HepG2 (cell line): ENCODE results near the gene PDILT. TPM values are rescaled to one million over a fixed set of nuclear protein-coding genes. Genes with fewer than 3 reads are reported as not detected.

Source experiments
- EP300 ChIP-seq, 3 experiments: sonication (generic) in 1 of 3; formaldehyde crosslinking in 1 of 3; IDR thresholded peaks; 2 replicates each; pipeline versions ENCODE4 v1.5.1 to v1.6.1; 2011 to 2020; ENCODE audit warnings: low read depth in 2 of 3, low read length in 2 of 3, borderline replicate concordance in 1 of 3, improper control_type of control experiment in 1 of 3, mild to moderate bottlenecking in 1 of 3, missing genetic modification reagents in 1 of 3, moderate library complexity in 1 of 3
- MTA1 ChIP-seq: sonication (generic); formaldehyde crosslinking; IDR thresholded peaks from 2 replicates; pipeline ENCODE4 v1.4.0; 2020; ENCODE audit warnings: missing genetic modification reagents, mild to moderate bottlenecking, borderline replicate concordance
- PITX1 ChIP-seq: sonication (generic); formaldehyde crosslinking; IDR thresholded peaks from 2 replicates; pipeline ENCODE4 v1.5.1; 2020; ENCODE audit warnings: mild to moderate bottlenecking, missing genetic modification reagents
- ZMYM3 ChIP-seq: sonication (generic); formaldehyde crosslinking; IDR thresholded peaks from 2 replicates; pipeline ENCODE4 v1.5.1; 2020; ENCODE audit warnings: mild to moderate bottlenecking, missing genetic modification reagents
- ZNF432 ChIP-seq: sonication (generic); formaldehyde crosslinking; IDR thresholded peaks from 2 replicates; pipeline ENCODE4 v1.5.0; 2020; ENCODE audit warnings: missing genetic modification reagents, mild to moderate bottlenecking, borderline replicate concordance
- polyA plus RNA-seq, 8 experiments: library from polyadenylated mRNA; depleted of rRNA in 3 of 8; stranded (reverse) in 7 of 8; unstranded in 1 of 8; fragments of >200 nt; fragmentation: Illumina TruSeq in 4 of 8; extraction: Trizol in 4 of 8; gene quantifications; 2 replicates each; pipeline versions ENCODE4 v1.2.1 to v1.2.3, GENCODE V29; 2011 to 2016; ENCODE audit warnings: low read depth in 4 of 8, missing spikeins in 1 of 8, mixed read lengths in 1 of 8; ENCODE audit not compliant: insufficient read depth in 1 of 8
- total RNA-seq, 5 experiments: library from RNA; depleted of rRNA; stranded (reverse); fragments of >200 nt; fragmentation: Illumina TruSeq; extraction: Trizol; gene quantifications; 2 replicates each; pipeline ENCODE4 v1.2.3, GENCODE V29; 2016; ENCODE audit warnings: low read depth in 1 of 5
- TF ChIP-seq, protein P1 (sequence below): sonication (generic); formaldehyde crosslinking; IDR thresholded peaks from 2 replicates; pipeline ENCODE4 v1.8.0; 2022; ENCODE audit warnings: low read depth, missing genetic modification reagents
- TF ChIP-seq, protein P2 (sequence below), 2 experiments: sonication (generic) in 1 of 2; formaldehyde crosslinking in 1 of 2; IDR thresholded peaks; 2 replicates each; pipeline versions ENCODE4 v1.4.0 to v1.6.1; 2016 to 2020; ENCODE audit warnings: borderline replicate concordance in 1 of 2, low read depth in 1 of 2, mild to moderate bottlenecking in 1 of 2, missing genetic modification reagents in 1 of 2

PDILT gene
- total and polyA plus RNA-seq, 2 of the 13 experiments (the other 11 are each of a cell fraction or from before 2014, with no cell fraction given): not detected

DNA sequence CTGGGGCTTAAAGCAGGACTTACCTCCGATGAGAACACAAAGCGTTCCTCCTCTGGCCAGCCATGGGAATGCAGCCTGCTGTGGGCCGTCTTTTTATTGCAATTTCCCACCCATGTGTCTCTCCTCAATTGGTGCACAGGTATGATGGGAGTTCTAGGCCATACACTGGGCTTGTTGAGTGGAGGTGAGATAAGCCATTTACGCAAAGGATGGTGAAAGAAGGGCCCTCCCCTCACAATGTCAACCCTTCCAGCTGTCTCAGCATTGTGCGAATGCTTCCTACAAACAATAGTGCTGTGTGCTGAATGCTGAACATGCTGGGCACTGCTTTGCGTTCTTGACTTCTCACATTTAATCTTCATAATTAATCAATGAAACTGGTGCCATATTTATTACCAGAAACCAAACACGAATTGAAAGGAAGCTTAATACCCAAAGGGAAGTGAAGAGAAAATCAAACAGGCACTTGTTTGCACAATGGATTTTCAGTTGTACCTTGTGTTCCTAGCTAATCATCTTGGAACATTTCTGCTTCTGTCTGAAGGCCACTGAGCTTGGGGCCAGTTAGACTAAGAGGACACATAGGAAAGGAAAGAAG, 77.0 kb downstream of the PDILT start, which contains the start of gene GP2 (continued):
- TF ChIP-seq, protein P1, sequence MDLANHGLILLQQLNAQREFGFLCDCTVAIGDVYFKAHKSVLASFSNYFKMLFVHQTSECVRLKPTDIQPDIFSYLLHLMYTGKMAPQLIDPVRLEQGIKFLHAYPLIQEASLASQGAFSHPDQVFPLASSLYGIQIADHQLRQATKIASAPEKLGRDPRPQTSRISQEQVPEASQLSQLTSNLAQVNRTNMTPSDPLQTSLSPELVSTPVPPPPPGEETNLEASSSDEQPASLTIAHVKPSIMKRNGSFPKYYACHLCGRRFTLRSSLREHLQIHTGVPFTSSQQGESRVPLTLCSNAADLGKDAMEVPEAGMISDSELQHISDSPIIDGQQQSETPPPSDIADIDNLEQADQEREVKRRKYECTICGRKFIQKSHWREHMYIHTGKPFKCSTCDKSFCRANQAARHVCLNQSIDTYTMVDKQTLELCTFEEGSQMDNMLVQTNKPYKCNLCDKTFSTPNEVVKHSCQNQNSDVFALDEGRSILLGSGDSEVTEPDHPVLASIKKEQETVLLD (CRISPR knock-in tag): no peak
- TF ChIP-seq, protein P2, sequence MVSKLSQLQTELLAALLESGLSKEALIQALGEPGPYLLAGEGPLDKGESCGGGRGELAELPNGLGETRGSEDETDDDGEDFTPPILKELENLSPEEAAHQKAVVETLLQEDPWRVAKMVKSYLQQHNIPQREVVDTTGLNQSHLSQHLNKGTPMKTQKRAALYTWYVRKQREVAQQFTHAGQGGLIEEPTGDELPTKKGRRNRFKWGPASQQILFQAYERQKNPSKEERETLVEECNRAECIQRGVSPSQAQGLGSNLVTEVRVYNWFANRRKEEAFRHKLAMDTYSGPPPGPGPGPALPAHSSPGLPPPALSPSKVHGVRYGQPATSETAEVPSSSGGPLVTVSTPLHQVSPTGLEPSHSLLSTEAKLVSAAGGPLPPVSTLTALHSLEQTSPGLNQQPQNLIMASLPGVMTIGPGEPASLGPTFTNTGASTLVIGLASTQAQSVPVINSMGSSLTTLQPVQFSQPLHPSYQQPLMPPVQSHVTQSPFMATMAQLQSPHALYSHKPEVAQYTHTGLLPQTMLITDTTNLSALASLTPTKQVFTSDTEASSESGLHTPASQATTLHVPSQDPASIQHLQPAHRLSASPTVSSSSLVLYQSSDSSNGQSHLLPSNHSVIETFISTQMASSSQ (IDR thresholded peaks at IDR 0.05; ENCODE audit: low read depth): no peak
- TF ChIP-seq, protein P2 (CRISPR knock-in tag; IDR thresholded peaks at IDR 0.05; ENCODE audit: borderline replicate concordance): peak; percentile 53; the same call in 1 of the 2 replicates
- peak in 1 of 2 experiments; percentile 78; a peak in 2 of 4 replicates for TF ChIP-seq EP300 (IDR thresholded peaks at IDR 0.05; ENCODE audit: low read depth in 2 of 2, low read length in 2 of 2)
- no peak for TF ChIP-seq EP300 (CRISPR knock-in tag; IDR thresholded peaks at IDR 0.05; ENCODE audit: borderline replicate concordance)
- no peak for TF ChIP-seq ZNF432 (CRISPR knock-in tag)
- peak; percentile 78; the same call in 1 of the 2 replicates for TF ChIP-seq MTA1 (CRISPR knock-in tag)
- TF ChIP-seq ZMYM3 (CRISPR knock-in tag): peak; percentile 21; the same call in 1 of the 2 replicates
- peak; percentile 93 for TF ChIP-seq PITX1
